GM21381 (cell line): ENCODE measurements around the gene MIB1.
"Not testable (repeated sequence)": the region's sequence is repeated elsewhere in the genome, so short reads cannot be mapped to it uniquely, and the experiment has no call there.

Experiments
- ATAC-seq: cut with Tn5 transposase; IDR thresholded peaks from one replicate; pipeline ENCODE4 v1.9.1; 2021; ENCODE audit warnings: mild to moderate bottlenecking, moderate library complexity; ENCODE audit not compliant: unreplicated experiment

MIB1 gene

GRCh38 chr18:21740538-21741311 is at the start of gene MIB1:
TSS of gene MIB1 (plus strand) at chr18:21740792. CDS start at chr18:21741584, 792 bp downstream.
- peak; percentile 96 for ATAC-seq

- ATAC-seq: no peak
Observed at GRCh38 chr18:21693322-21693721, 47.3 kb upstream of the MIB1 start.

GRCh38 chr18:21700528-21701075 is 40.0 kb upstream of the MIB1 start:
- ATAC-seq: no peak

GRCh38 chr18:21701621-21702020 is 39.0 kb upstream of the MIB1 start:
- no peak for ATAC-seq

- ATAC-seq: no peak
Observed at GRCh38 chr18:21702602-21703001, 38.0 kb upstream of the MIB1 start.

- ATAC-seq: peak; percentile 14
Observed at GRCh38 chr18:21703241-21703820, 37.3 kb upstream of the MIB1 start.

- ATAC-seq: peak; percentile 93
Observed at GRCh38 chr18:21704603-21705364, 35.8 kb upstream of the MIB1 start, which contains the start of gene ABHD3. TSS of gene ABHD3 (minus strand) at chr18:21704774. CDS start at chr18:21704665, 109 bp downstream.

GRCh38 chr18:21706386-21706865 is 34.2 kb upstream of the MIB1 start:
- no peak for ATAC-seq

- not testable (repeated sequence) for ATAC-seq
Observed at GRCh38 chr18:21707130-21707529, 33.5 kb upstream of the MIB1 start.

- no peak for ATAC-seq
Observed at GRCh38 chr18:21714474-21714873, 26.1 kb upstream of the MIB1 start.

- no peak for ATAC-seq
Observed at GRCh38 chr18:21722687-21723086, 17.9 kb upstream of the MIB1 start.

GRCh38 chr18:21725201-21725600 is 15.4 kb upstream of the MIB1 start:
- no peak for ATAC-seq

GRCh38 chr18:21727702-21728101 is 12.9 kb upstream of the MIB1 start:
- ATAC-seq: no peak

- ATAC-seq: no peak
Observed at GRCh38 chr18:21733011-21733410, 7.6 kb upstream of the MIB1 start.

GRCh38 chr18:21735452-21736015 is 5.1 kb upstream of the MIB1 start:
- ATAC-seq: no peak

- not testable (repeated sequence) for ATAC-seq
Observed at GRCh38 chr18:21736926-21737325, 3.7 kb upstream of the MIB1 start.

- ATAC-seq: peak; percentile 11
Observed at GRCh38 chr18:21739604-21740537, 721 bp upstream of the MIB1 start.

GRCh38 chr18:21741312-21741561 is 645 bp downstream of the MIB1 start:
- ATAC-seq: no peak

- peak; percentile 20 for ATAC-seq
Observed at GRCh38 chr18:21741562-21742314, 1.1 kb downstream of the MIB1 start.
